ENCODE measurements around the gene HOXA5. TPM values are rescaled to one million over a fixed set of nuclear protein-coding genes. Genes with fewer than 3 reads are reported as not detected.
A peak's percentile ranks its signal among the peaks of the same experiment; 100 is the strongest.

HOXA5 gene
- total RNA-seq, 1 donor from 2014 or later: 18.8 TPM

DNA sequence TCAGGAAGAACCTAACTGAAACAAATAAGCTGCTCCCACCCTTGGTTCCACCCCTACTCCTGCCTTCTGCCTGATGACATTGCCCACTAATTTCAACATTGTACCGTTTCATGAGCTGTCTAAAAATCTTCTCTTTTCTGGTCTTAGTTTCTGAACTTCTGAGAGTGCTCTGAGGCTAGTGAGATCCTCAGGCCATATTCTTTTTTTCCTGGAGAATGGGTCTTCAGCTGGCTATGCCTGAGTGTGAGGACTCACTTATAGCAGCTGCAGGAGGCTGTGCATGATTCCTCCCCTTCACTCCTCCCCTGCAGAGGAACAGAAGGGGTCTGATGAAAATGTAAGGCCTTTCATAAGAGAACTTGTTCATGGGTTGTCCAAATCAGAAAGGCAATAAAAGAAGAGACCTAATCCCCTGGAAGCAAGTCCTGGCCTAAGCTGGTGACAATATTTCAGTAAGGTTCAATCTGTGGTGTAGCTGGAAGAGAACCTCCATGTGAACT is 24.0 kb downstream of the HOXA5 start:
- Histone ChIP-seq H3K4me3 (ENCODE audit: low read depth, low read length) (no peak overlapping the region), H3K36me3 (ENCODE audit: control insufficient read depth, insufficient read depth, low read length) (peaks cover 3% of the 10 kb centered on the region), H3K27me3 (ENCODE audit: control insufficient read depth, insufficient read depth, low read length) (no peaks in the 10 kb centered on the region)
- DNase-seq (ENCODE audit: low read depth): no peak
- no peak for TF ChIP-seq CTCF (IDR thresholded peaks at IDR 0.05; ENCODE audit: insufficient read depth, low read length, poor library complexity, severe bottlenecking)

GRCh38 chr7:27118580-27118979 is 24.9 kb downstream of the HOXA5 start:
- DNase-seq (ENCODE audit: low read depth): no peak
- no peaks in the 10 kb centered on the region for H3K27me3 ChIP-seq (ENCODE audit: control insufficient read depth, insufficient read depth, low read length)

DNA sequence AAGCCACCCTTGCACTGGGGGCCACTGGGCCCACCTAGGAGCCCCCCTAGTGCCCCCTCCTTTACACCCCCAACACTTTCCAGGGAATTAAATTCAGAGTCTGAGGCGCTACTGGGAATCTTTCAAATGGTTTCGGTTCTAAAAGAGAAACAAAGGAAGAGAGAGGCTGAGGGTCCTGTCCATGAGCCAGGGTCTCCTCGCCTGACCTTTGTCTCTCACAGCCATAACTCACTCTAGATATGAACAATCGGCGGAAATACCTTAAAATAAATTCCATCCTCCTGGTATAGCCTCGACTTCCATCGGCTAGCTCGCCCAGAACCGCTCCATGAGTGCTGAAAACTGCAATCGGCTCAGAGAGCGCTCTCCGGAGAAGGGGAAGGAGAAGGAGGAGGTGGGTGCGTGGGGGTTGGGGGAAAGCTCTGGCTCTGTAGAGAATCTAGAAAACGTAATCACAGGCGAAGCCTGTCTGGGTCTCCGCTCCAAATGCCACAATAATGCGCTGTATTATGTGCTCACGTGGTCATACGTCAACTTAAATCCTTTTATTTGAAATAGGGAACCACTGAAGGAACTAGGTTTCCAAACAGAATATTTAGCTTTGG is 25.5 kb downstream of the HOXA5 start:
- Histone ChIP-seq H3K4me3 (ENCODE audit: low read depth, low read length) (peak overlapping the region; percentile 74), H3K27me3 (ENCODE audit: control insufficient read depth, insufficient read depth, low read length) (no peaks in the 10 kb centered on the region), H3K36me3 (ENCODE audit: control insufficient read depth, insufficient read depth, low read length) (peaks cover 3% of the 10 kb centered on the region)
- DNase-seq (ENCODE audit: low read depth): no peak
- no peak for TF ChIP-seq CTCF (IDR thresholded peaks at IDR 0.05; ENCODE audit: insufficient read depth, low read length, poor library complexity, severe bottlenecking)

More at GRCh38 chr7:27118580-27118979, 24.9 kb downstream of the HOXA5 start:
- H3K4me3 ChIP-seq (ENCODE audit: low read depth, low read length): peak overlapping the region; percentile 74
- TF ChIP-seq CTCF (IDR thresholded peaks at IDR 0.05; ENCODE audit: insufficient read depth, low read length, poor library complexity, severe bottlenecking): no peak
- peaks cover 3% of the 10 kb centered on the region for H3K36me3 ChIP-seq (ENCODE audit: control insufficient read depth, insufficient read depth, low read length)

DNA sequence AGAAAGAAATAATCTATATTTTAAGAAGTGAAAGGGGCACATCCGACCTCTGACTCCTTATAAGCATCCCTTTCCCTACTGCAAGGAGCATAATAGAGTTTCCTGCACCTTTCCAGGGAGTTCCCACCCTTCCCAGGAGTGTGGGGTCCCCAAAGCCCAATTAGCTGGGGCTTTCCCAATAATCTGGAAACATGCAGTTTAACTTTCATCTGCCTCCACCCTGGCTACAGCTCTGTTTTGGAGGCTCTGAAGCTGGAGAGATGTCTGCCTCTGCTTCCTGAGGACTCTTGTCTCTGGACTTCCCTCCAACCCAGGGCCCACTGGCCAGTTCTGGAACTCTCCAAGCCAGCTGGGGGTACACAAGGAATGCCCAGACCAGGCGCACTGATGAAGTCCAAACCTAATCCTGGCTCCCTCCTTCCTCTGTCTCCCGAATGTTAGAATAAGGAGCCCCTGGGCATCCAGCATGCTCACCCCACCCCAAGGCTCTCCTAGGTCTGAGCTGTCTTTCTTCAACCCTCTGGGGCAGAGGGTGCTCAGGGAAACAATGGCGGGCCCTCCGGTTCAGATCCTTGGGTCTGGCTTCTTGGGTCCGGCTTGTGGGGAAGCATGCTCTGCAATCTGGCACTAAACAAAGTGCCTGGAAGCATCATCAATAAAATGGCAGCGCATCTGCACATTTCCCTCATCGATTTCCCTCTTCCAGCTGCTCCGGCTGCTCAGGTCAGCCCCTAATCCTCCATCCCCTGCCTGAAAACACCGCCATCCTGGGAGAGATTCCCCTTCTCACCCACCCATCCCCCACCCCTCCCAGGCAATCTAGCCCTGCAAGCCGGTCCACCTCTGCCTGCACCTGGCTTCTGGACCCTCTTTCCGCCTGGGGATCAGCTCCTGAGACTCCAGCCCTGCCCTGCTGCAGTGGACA is 26.3 kb downstream of the HOXA5 start:
- no peak for DNase-seq (ENCODE audit: low read depth)
- peak overlapping the region; percentile 74 for H3K4me3 ChIP-seq (ENCODE audit: low read depth, low read length)
- no peak for TF ChIP-seq CTCF (IDR thresholded peaks at IDR 0.05; ENCODE audit: insufficient read depth, low read length, poor library complexity, severe bottlenecking)
- peaks cover 3% of the 10 kb centered on the region for H3K36me3 ChIP-seq (ENCODE audit: control insufficient read depth, insufficient read depth, low read length)
- H3K27me3 ChIP-seq (ENCODE audit: control insufficient read depth, insufficient read depth, low read length): no peaks in the 10 kb centered on the region

GRCh38 chr7:27116031-27116961 is 27.2 kb downstream of the HOXA5 start:
- H3K4me3 ChIP-seq (ENCODE audit: low read depth, low read length): peak overlapping the region; percentile 74
- DNase-seq (ENCODE audit: low read depth): no peak
- no peak for TF ChIP-seq CTCF (IDR thresholded peaks at IDR 0.05; ENCODE audit: insufficient read depth, low read length, poor library complexity, severe bottlenecking)
- peaks cover 3% of the 10 kb centered on the region for H3K36me3 ChIP-seq (ENCODE audit: control insufficient read depth, insufficient read depth, low read length)
- no peaks in the 10 kb centered on the region for H3K27me3 ChIP-seq (ENCODE audit: control insufficient read depth, insufficient read depth, low read length)
